HEK293 (cell line): ENCODE data around the gene MC1R.

ENCODE experiments used
- CTCF ChIA-PET: fragments of 350-600 bp; formaldehyde crosslinking; extraction: SDS; loops from one replicate; lab custom pipeline; 2021; ENCODE audit warnings: antibody characterized with exemption; lab: Yijun Ruan, JAX
- POLR2A ChIA-PET: fragments of 300-600 bp; formaldehyde crosslinking; extraction: SDS; loops from one replicate; lab custom pipeline; 2020; ENCODE audit warnings: antibody characterized with exemption, inconsistent platforms; lab: Yijun Ruan, JAX
- H3K27ac ChIP-seq: fragments of 200-500 bp; sonication (Bioruptor generic); 2 replicates; pipeline ENCODE4 v1.5.1; 2014; ENCODE audit warnings: low read depth, low read length, control low read depth, inconsistent platforms; ENCODE audit errors: extremely low read depth
- H3K36me3 ChIP-seq, 2 experiments: fragments of 200-500 bp in 1 of 2; sonication (Bioruptor generic) in 1 of 2; 1 replicate in 1 of 2; 2 replicates in 1 of 2; pipeline ENCODE4 v1.5.1; 2014 to 2017; ENCODE audit warnings: inconsistent platforms in 2 of 2, low read length in 2 of 2; ENCODE audit not compliant: control insufficient read depth in 2 of 2, insufficient read depth in 1 of 2
- H3K4me1 ChIP-seq: fragments of 200-500 bp; sonication (Bioruptor generic); 2 replicates; pipeline ENCODE4 v1.5.1; 2014; ENCODE audit warnings: mild to moderate bottlenecking, low read length, inconsistent platforms; ENCODE audit not compliant: control insufficient read depth, insufficient read depth
- H3K4me3 ChIP-seq: 2 replicates; pipeline ENCODE4 v1.5.1; 2011; ENCODE audit warnings: low read depth, mild to moderate bottlenecking, control low read depth, low read length, moderate library complexity
- H3K9me3 ChIP-seq: fragments of 200-500 bp; sonication (Bioruptor generic); 2 replicates; pipeline ENCODE4 v1.5.1; 2014; ENCODE audit warnings: low read depth, low read length, inconsistent platforms; ENCODE audit not compliant: control insufficient read depth, insufficient read depth
- HOXD13 ChIP-seq: sonication (generic); formaldehyde crosslinking; IDR thresholded peaks from 2 replicates; pipeline ENCODE4 v1.8.0; 2022; ENCODE audit warnings: missing genetic modification reagents, borderline replicate concordance
- KLF1 ChIP-seq: fragments of 450-650 bp; formaldehyde crosslinking; IDR thresholded peaks from 2 replicates; pipeline ENCODE4 v1.5.1; 2016; ENCODE audit warnings: missing biosample characterization, missing genetic modification characterization
- KLF10 ChIP-seq: fragments of 450-650 bp; IDR thresholded peaks from 2 replicates; pipeline ENCODE4 v1.5.1; 2018; ENCODE audit warnings: missing biosample characterization, mild to moderate bottlenecking, missing genetic modification characterization
- SCRT1 ChIP-seq: fragments of 450-650 bp; formaldehyde crosslinking; IDR thresholded peaks from 2 replicates; pipeline ENCODE4 v1.5.1; 2016; ENCODE audit warnings: missing biosample characterization, missing genetic modification characterization, borderline replicate concordance
- SCRT2 ChIP-seq: fragments of 450-650 bp; formaldehyde crosslinking; IDR thresholded peaks from 2 replicates; pipeline ENCODE4 v1.5.1; 2016; ENCODE audit warnings: missing biosample characterization, missing genetic modification characterization
- ZBTB21 ChIP-seq: fragments of 450-650 bp; formaldehyde crosslinking; IDR thresholded peaks from 2 replicates; pipeline ENCODE4 v1.5.1; 2017; ENCODE audit warnings: missing biosample characterization, missing genetic modification characterization
- ZNF132 ChIP-seq: fragments of 450-650 bp; formaldehyde crosslinking; IDR thresholded peaks from 2 replicates; pipeline ENCODE4 v1.5.1; 2017; ENCODE audit warnings: missing biosample characterization, missing genetic modification characterization, borderline replicate concordance
- ZNF366 ChIP-seq: fragments of 450-650 bp; formaldehyde crosslinking; conservative IDR thresholded peaks from 2 replicates; pipeline ENCODE4 v1.5.1; 2016; ENCODE audit warnings: missing biosample characterization, missing genetic modification characterization
- ZNF621 ChIP-seq: fragments of 450-650 bp; formaldehyde crosslinking; IDR thresholded peaks from 2 replicates; pipeline ENCODE4 v1.5.1; 2017; ENCODE audit warnings: missing biosample characterization, missing genetic modification characterization
- ZNF664 ChIP-seq: fragments of 450-650 bp; formaldehyde crosslinking; IDR thresholded peaks from 2 replicates; pipeline ENCODE4 v1.5.1; 2016; ENCODE audit warnings: missing biosample characterization, missing genetic modification characterization
- ZNF768 ChIP-seq: fragments of 450-650 bp; formaldehyde crosslinking; IDR thresholded peaks from 2 replicates; pipeline ENCODE4 v1.5.1; 2018; ENCODE audit warnings: missing biosample characterization, mild to moderate bottlenecking, missing genetic modification characterization
- ZSCAN30 ChIP-seq: fragments of 450-650 bp; IDR thresholded peaks from 2 replicates; pipeline ENCODE4 v1.5.1; 2018; ENCODE audit warnings: missing biosample characterization, mild to moderate bottlenecking, missing genetic modification characterization, moderate library complexity
- TF ChIP-seq, protein P1 (sequence below): fragments of 450-650 bp; formaldehyde crosslinking; IDR thresholded peaks from 2 replicates; pipeline ENCODE4 v1.5.1; 2016; ENCODE audit warnings: missing biosample characterization, missing genetic modification characterization, low read depth
- TF ChIP-seq, protein P2 (sequence below): fragments of 450-650 bp; formaldehyde crosslinking; IDR thresholded peaks from 2 replicates; pipeline ENCODE4 v1.5.1; 2017; ENCODE audit warnings: missing biosample characterization, missing genetic modification characterization
- TF ChIP-seq, protein P3 (sequence below): fragments of 450-650 bp; formaldehyde crosslinking; IDR thresholded peaks from 2 replicates; pipeline ENCODE4 v1.5.1; 2016; ENCODE audit warnings: missing biosample characterization, missing genetic modification characterization
- TF ChIP-seq, protein P4 (sequence below): fragments of 450-650 bp; formaldehyde crosslinking; IDR thresholded peaks from 2 replicates; pipeline ENCODE4 v1.5.1; 2017; ENCODE audit warnings: missing biosample characterization, missing genetic modification characterization
- TF ChIP-seq, protein P5 (sequence below): fragments of 450-650 bp; formaldehyde crosslinking; IDR thresholded peaks from 2 replicates; pipeline ENCODE4 v1.5.0; 2017; ENCODE audit warnings: missing biosample characterization, missing genetic modification characterization, borderline replicate concordance

MC1R gene

DNA sequence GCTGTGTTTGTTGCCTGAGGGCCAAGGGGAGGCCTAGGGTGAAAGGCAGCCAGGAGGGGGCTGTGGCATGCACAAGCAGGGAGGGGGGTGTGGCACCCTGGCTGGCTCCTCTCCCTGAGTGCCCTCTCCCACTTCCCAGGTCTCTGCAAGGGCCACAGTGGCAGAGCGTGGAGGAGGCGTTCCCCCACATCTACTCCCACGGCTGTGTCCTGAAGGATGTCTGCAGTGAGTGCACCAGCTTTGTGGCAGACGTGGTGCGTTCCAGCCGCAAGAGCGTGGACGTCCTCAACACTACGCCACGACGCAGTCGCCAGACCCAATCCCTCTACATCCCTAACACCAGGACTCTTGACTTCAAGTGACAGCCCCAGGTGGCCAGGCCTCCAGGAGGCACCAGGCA, 48.8 kb upstream of the MC1R start (continued):
- TF ChIP-seq ZNF621 (tag by site-specific recombination) (no peak), ZNF132 (tag by site-specific recombination) (no peak), KLF10 (tag by site-specific recombination) (no peak)

DNA sequence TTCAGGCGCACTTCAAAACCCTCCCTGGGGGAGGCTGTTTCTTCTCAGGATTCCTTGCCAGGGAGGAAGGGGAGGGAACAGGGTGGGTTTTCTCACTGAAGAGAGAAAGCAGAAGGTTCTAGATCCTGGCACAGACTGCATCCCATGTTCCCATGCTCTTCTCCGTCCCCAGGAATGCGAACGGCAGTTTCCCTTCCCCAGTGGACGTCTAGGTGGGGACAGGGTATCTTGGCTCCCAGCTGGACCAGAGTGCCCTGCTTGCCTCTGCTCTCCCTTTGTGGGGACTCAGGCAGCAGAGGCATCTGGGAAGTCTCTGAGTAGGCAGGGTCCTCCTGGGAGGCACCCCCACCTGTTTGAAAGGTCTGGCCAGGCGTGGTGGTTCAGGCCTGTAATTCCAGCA, 48.2 kb upstream of the MC1R start:
- no peak overlapping the region for H3K27ac ChIP-seq
- POLR2A ChIA-PET: no interaction called here
- 0 out of 2 replicates have a peak, but pooled peaks have one; percentile 15 for TF ChIP-seq SCRT1 (tag by site-specific recombination)
- 0 out of 2 replicates have a peak, but pooled peaks have one; percentile 20 for TF ChIP-seq SCRT2 (tag by site-specific recombination)
- TF ChIP-seq, protein P1, sequence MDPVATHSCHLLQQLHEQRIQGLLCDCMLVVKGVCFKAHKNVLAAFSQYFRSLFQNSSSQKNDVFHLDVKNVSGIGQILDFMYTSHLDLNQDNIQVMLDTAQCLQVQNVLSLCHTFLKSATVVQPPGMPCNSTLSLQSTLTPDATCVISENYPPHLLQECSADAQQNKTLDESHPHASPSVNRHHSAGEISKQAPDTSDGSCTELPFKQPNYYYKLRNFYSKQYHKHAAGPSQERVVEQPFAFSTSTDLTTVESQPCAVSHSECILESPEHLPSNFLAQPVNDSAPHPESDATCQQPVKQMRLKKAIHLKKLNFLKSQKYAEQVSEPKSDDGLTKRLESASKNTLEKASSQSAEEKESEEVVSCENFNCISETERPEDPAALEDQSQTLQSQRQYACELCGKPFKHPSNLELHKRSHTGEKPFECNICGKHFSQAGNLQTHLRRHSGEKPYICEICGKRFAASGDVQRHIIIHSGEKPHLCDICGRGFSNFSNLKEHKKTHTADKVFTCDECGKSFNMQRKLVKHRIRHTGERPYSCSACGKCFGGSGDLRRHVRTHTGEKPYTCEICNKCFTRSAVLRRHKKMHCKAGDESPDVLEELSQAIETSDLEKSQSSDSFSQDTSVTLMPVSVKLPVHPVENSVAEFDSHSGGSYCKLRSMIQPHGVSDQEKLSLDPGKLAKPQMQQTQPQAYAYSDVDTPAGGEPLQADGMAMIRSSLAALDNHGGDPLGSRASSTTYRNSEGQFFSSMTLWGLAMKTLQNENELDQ: no peak
- TF ChIP-seq, protein P2, sequence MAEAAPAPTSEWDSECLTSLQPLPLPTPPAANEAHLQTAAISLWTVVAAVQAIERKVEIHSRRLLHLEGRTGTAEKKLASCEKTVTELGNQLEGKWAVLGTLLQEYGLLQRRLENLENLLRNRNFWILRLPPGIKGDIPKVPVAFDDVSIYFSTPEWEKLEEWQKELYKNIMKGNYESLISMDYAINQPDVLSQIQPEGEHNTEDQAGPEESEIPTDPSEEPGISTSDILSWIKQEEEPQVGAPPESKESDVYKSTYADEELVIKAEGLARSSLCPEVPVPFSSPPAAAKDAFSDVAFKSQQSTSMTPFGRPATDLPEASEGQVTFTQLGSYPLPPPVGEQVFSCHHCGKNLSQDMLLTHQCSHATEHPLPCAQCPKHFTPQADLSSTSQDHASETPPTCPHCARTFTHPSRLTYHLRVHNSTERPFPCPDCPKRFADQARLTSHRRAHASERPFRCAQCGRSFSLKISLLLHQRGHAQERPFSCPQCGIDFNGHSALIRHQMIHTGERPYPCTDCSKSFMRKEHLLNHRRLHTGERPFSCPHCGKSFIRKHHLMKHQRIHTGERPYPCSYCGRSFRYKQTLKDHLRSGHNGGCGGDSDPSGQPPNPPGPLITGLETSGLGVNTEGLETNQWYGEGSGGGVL (tag by site-specific recombination): no peak
- H3K9me3 ChIP-seq: no peaks in the 10 kb centered on the region
- H3K36me3 ChIP-seq: peaks cover 2 to 37% of the 10 kb centered on the region in 2 experiments; a peak in 2 of 3 replicates
- no peaks in the 10 kb centered on the region for H3K4me1 ChIP-seq
- CTCF ChIA-PET: interaction anchor here (4.0 kb wide), 1 partner anchor 10 kb away, joined by 34 read pairs; no protein-coding TSS in a partner anchor
- H3K4me3 ChIP-seq: no peak overlapping the region

DNA sequence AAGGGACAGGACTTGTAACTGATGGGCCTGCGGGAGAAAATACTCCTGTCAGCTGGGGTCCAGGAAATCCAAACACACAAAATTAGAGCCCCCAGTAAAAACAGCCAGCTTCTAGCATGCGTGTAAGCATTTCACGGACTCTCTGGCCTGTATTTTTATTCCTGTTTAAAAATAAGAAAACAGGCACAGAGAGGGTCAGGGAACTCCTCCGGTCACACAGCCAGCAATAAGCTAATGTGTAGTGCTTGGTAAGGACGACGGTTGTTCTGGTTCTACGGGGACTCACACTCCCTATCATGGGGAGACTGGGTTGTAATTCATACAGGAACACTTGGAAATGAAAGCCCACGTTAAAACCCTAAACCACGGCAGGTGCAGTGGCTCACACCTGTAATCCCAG, 46.8 kb upstream of the MC1R start:
- no peak overlapping the region for H3K27ac ChIP-seq
- ChIA-PET POLR2A (interaction anchor here (0.5 to 3.3 kb wide), 3 partner anchors 9 to 121 kb away, joined by 3 to 22 read pairs (median 10); no protein-coding TSS in a partner anchor), CTCF (interaction anchor here (0.7 to 4.0 kb wide), 3 partner anchors 11 to 143 kb away, joined by 3 to 34 read pairs (median 5); no protein-coding TSS in a partner anchor)
- no peak for TF ChIP-seq KLF1 (tag by site-specific recombination)
- TF ChIP-seq ZNF768 (tag by site-specific recombination): peak; percentile 73; the same call in 1 of the 2 replicates
- TF ChIP-seq, all 188 proteins: peak for 1
- Histone ChIP-seq H3K4me3 (no peak overlapping the region), H3K9me3 (no peaks in the 10 kb centered on the region), H3K36me3 (peaks cover 8 to 42% of the 10 kb centered on the region in 2 experiments), H3K4me1 (no peaks in the 10 kb centered on the region)

DNA sequence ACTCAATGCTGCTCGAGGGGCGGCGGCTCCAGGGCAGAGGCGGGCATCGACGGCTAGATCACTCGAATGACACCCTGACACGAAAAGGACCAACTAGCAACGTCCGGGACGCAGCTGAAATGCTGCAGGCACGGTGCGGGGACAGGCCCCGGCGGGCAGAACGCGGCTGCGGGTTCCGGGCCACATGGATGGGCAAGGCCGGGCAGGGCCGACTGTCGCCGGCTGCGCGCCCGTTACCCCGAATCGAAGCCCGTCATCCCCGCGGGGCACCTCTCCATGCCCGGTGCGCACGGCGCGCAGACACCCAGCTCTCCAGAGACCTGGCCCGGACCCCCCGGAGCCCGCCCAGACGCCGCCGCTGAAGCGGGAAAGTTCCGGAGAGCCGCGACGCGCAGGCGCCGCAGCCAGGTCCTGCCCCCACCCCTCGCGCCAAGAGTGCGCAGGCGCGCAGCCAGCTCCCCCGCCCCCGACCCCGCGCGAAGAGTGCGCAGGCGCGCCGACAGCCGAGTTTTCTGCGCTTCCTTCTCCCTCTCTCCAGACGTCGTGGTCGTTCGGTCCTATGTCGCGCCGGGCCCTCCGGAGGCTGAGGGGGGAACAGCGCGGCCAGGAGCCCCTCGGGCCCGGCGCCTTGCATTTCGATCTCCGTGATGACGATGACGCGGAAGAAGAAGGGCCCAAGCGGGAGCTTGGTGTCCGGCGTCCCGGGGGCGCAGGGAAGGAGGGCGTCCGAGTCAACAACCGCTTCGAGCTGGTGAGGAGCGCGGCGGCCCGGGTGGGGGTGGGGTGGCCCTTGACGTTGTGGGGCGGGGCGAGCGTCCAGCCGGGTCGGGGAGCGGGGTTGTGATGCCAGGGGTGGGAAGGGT, 45.3 kb upstream of the MC1R start, which contains the start of gene TCF25:
TCF25 (plus strand) TSS at position 484 of the 863 bp plus-strand sequence; CDS start at position 560, 76 bp downstream.
- CTCF ChIA-PET: interaction anchor here (0.5 to 4.0 kb wide), 6 partner anchors 13 to 166 kb away, joined by 3 to 34 read pairs (median 4); partner anchors contain the start of gene VPS9D1
- Histone ChIP-seq H3K4me1 (no peaks in the 10 kb centered on the region), H3K4me3 (peak within 1 kb of the TSS; percentile 83), H3K27ac (peak within 1 kb of the TSS; percentile 98), H3K36me3 (peaks cover 13 to 39% of the 10 kb centered on the region in 2 experiments), H3K9me3 (no peaks in the 10 kb centered on the region)
- POLR2A ChIA-PET: interaction anchor here (0.6 to 3.3 kb wide), 33 partner anchors 10 to 1922 kb away, joined by 3 to 22 read pairs (median 5); partner anchors contain the start of genes BANP, FANCA, MC1R and TUBB3
- peak; percentile 32; the same call in 1 of the 2 replicates for TF ChIP-seq ZBTB21
- TF ChIP-seq, protein P3, sequence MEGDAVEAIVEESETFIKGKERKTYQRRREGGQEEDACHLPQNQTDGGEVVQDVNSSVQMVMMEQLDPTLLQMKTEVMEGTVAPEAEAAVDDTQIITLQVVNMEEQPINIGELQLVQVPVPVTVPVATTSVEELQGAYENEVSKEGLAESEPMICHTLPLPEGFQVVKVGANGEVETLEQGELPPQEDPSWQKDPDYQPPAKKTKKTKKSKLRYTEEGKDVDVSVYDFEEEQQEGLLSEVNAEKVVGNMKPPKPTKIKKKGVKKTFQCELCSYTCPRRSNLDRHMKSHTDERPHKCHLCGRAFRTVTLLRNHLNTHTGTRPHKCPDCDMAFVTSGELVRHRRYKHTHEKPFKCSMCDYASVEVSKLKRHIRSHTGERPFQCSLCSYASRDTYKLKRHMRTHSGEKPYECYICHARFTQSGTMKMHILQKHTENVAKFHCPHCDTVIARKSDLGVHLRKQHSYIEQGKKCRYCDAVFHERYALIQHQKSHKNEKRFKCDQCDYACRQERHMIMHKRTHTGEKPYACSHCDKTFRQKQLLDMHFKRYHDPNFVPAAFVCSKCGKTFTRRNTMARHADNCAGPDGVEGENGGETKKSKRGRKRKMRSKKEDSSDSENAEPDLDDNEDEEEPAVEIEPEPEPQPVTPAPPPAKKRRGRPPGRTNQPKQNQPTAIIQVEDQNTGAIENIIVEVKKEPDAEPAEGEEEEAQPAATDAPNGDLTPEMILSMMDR (tag by site-specific recombination): peak; percentile 62
- TF ChIP-seq, protein P4, sequence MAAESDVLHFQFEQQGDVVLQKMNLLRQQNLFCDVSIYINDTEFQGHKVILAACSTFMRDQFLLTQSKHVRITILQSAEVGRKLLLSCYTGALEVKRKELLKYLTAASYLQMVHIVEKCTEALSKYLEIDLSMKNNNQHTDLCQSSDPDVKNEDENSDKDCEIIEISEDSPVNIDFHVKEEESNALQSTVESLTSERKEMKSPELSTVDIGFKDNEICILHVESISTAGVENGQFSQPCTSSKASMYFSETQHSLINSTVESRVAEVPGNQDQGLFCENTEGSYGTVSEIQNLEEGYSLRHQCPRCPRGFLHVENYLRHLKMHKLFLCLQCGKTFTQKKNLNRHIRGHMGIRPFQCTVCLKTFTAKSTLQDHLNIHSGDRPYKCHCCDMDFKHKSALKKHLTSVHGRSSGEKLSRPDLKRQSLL (tag by site-specific recombination): no peak
- 0 out of 2 replicates have a peak, but pooled peaks have one; percentile 40 for TF ChIP-seq ZSCAN30 (tag by site-specific recombination)
- TF ChIP-seq ZNF664 (tag by site-specific recombination): no peak
- peak; percentile 94 for TF ChIP-seq ZNF366 (tag by site-specific recombination)
- TF ChIP-seq HOXD13 (CRISPR knock-in tag): no peak
- TF ChIP-seq, protein P5, sequence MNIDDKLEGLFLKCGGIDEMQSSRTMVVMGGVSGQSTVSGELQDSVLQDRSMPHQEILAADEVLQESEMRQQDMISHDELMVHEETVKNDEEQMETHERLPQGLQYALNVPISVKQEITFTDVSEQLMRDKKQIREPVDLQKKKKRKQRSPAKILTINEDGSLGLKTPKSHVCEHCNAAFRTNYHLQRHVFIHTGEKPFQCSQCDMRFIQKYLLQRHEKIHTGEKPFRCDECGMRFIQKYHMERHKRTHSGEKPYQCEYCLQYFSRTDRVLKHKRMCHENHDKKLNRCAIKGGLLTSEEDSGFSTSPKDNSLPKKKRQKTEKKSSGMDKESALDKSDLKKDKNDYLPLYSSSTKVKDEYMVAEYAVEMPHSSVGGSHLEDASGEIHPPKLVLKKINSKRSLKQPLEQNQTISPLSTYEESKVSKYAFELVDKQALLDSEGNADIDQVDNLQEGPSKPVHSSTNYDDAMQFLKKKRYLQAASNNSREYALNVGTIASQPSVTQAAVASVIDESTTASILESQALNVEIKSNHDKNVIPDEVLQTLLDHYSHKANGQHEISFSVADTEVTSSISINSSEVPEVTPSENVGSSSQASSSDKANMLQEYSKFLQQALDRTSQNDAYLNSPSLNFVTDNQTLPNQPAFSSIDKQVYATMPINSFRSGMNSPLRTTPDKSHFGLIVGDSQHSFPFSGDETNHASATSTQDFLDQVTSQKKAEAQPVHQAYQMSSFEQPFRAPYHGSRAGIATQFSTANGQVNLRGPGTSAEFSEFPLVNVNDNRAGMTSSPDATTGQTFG (tag by site-specific recombination): no peak; the same call in 1 of the 2 replicates
